ENCODE measurements around the gene PKNOX1. TPM values are rescaled to one million over a fixed set of nuclear protein-coding genes. Genes with fewer than 3 reads are reported as not detected.

Gene PKNOX1
- total RNA-seq, 3 donors from 2014 or later: 14.3 to 26.1 (median 16.3) TPM

DNA sequence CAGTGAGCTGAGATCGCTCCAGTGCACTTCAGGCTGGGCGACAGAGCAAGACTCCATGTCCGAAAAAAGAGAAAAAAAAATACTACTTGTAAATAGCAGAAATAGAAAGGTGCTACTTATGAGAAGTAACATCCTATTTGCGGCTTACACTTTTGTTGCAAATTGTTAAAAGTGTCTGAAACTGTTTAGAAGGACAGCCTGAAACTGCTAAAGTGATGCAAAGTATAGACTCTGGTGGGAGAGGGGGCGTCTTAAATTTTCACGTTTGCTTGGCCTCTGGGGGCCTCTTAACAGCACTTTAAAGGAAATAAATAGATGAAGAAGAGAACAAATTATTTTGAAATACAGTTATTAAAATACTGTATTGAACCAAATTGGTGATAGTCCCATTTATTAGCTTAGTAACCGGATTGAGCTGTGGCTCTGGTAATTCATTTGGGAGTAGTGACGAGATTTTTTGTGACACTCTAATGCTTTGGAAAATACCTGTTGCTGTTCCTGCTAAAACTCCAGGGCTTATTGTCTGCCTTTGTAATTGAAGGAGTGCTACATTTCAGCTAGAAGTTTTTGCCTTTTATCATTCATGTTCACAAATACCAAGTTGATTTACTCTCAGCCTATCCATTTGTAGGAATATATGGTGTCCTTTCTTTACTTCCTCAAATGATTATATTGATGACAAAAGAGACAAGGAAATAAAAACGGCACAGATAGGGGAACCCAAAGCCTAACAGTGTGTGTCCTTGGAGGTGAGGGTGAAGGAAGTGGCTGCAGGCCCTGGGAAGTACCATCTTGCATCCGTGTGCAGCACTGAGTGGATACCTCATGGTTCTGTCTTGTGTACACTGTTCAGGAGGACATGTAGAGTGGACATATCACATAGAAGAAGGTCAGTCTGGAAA lies 6.2 kb downstream of the PKNOX1 start:
- H3K9me3 ChIP-seq: no peaks in the 10 kb centered on the region
- intact Hi-C loops (cut with DNase I, micrococcal nuclease): no loop called here
- H3K4me1 ChIP-seq (ENCODE audit: low read depth): peaks cover 7% of the 10 kb centered on the region
- DNase-seq (no peak), ATAC-seq (peak; percentile 27)
- TF ChIP-seq, protein P1, sequence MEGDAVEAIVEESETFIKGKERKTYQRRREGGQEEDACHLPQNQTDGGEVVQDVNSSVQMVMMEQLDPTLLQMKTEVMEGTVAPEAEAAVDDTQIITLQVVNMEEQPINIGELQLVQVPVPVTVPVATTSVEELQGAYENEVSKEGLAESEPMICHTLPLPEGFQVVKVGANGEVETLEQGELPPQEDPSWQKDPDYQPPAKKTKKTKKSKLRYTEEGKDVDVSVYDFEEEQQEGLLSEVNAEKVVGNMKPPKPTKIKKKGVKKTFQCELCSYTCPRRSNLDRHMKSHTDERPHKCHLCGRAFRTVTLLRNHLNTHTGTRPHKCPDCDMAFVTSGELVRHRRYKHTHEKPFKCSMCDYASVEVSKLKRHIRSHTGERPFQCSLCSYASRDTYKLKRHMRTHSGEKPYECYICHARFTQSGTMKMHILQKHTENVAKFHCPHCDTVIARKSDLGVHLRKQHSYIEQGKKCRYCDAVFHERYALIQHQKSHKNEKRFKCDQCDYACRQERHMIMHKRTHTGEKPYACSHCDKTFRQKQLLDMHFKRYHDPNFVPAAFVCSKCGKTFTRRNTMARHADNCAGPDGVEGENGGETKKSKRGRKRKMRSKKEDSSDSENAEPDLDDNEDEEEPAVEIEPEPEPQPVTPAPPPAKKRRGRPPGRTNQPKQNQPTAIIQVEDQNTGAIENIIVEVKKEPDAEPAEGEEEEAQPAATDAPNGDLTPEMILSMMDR (IDR thresholded peaks at IDR 0.05): no peak
- no peak overlapping the region for H3K4me3 ChIP-seq
- no peaks in the 10 kb centered on the region for H3K36me3 ChIP-seq (ENCODE audit: low read depth)

DNA sequence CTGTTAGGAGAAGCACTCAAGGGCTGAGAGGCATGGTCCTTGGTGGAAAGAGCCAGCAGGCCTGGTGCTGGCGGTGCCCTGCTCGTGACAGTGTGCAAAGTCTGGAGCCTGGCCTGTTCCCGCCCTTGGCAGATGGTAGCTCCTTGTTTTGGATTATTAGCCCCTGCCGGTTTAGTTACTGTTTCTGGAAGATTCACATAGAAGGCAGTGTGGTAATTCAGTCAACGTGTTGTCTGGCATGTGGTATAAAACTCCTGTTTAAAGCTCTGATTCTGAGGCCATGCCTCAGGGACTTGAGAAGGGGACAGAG lies 6.8 kb downstream of the PKNOX1 start:
- TF ChIP-seq, protein P1 (IDR thresholded peaks at IDR 0.05): no peak
- Histone ChIP-seq H3K9me3 (no peaks in the 10 kb centered on the region), H3K36me3 (ENCODE audit: low read depth) (no peaks in the 10 kb centered on the region), H3K4me1 (ENCODE audit: low read depth) (peaks cover under 1% of the 10 kb centered on the region), H3K4me3 (no peak overlapping the region)
- ATAC-seq (no peak), DNase-seq (no peak)
- intact Hi-C loops (cut with DNase I, micrococcal nuclease): no loop called here

DNA sequence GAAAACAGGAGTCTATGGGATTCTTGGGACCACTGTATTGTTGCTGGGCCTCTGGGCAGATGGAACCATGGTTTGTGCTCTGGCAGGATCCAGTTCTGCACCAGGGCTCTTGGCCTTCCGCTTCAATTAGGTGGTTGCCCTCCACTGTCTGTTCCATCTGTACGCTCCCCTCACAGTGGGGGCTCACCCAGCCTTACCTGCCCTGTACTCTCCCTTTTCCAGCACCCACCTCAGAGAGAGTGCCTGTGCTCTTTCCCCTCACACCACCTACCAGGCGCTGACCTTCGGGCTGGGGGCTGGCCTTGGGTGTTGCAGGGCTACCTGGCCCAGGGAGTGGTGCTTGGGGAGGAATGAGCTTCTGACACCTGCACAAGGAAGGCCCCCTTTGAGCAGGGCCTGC lies 7.5 kb downstream of the PKNOX1 start:
- DNase-seq (no peak), ATAC-seq (no peak)
- TF ChIP-seq, protein P1 (IDR thresholded peaks at IDR 0.05): no peak
- Histone ChIP-seq H3K4me3 (no peak overlapping the region), H3K36me3 (ENCODE audit: low read depth) (no peaks in the 10 kb centered on the region), H3K4me1 (ENCODE audit: low read depth) (no peaks in the 10 kb centered on the region), H3K9me3 (no peaks in the 10 kb centered on the region)
- intact Hi-C loops (cut with DNase I, micrococcal nuclease): no loop called here

DNA sequence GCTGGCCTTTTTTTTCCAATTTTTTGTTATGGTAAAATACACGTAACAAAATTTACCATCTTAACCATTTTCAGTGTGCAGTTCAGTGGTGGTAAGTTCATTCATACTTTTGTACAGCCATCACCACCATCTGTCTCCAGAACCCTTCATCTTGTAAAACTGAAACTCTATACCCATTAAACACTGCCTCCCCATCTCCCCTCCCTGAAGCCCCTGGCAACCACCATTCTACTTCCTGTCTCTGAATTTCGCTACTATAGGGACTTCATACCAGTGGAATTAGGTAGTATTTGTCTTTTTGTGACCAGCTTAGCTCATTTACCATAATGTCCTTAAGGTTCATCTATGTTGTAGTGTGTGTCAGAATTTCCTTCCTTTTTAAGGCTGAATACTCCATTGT lies 8.7 kb downstream of the PKNOX1 start:
- intact Hi-C loops (cut with DNase I, micrococcal nuclease): no loop called here
- no peaks in the 10 kb centered on the region for H3K9me3 ChIP-seq
- DNase-seq: no peak
- H3K36me3 ChIP-seq (ENCODE audit: low read depth): no peaks in the 10 kb centered on the region
- no peak overlapping the region for H3K4me3 ChIP-seq
- ATAC-seq: no peak
- TF ChIP-seq, protein P1 (IDR thresholded peaks at IDR 0.05): no peak
- H3K4me1 ChIP-seq (ENCODE audit: low read depth): no peaks in the 10 kb centered on the region

DNA sequence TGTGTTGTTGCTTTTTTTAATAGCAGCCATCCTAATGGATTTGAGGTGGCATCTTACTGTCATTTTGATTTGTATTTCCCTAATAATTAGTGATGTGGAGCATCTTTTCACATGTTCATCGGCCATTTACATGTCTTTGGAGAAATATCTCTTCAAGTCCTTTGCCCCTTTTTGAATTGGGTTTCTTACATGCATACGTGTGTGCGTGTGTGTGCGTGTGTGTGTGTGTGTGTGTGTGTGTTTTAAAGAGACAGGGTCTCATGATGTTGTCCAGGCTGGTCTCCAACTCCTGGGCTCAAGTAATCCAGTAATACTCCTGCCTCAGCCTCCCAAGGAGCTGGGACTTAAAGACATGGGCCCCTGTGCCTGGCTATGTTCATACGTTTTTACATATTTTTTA lies 9.5 kb downstream of the PKNOX1 start:
- H3K4me1 ChIP-seq (ENCODE audit: low read depth): no peaks in the 10 kb centered on the region
- DNase-seq (no peak), ATAC-seq (no peak)
- intact Hi-C loops (cut with DNase I, micrococcal nuclease): no loop called here
- no peaks in the 10 kb centered on the region for H3K9me3 ChIP-seq
- H3K4me3 ChIP-seq: no peak overlapping the region
- no peaks in the 10 kb centered on the region for H3K36me3 ChIP-seq (ENCODE audit: low read depth)
- TF ChIP-seq, protein P1 (IDR thresholded peaks at IDR 0.05): no peak

All from mucosa of descending colon (tissue), 3 donors.